Osteocyte (in vitro differentiated cells): ENCODE data around the gene AKIP1. TPM values are rescaled to one million over a fixed set of nuclear protein-coding genes. Genes with fewer than 3 reads are reported as not detected.
A peak's percentile ranks its signal among the peaks of the same experiment; 100 is the strongest.

ENCODE experiments used
- DNase-seq: peaks from one replicate; pipeline ENCODE4 v3.0.0; 2021; ENCODE audit warnings: mixed read lengths; ENCODE audit not compliant: unreplicated experiment; ENCODE audit errors: extremely low spot score
- H3K27ac Mint-ChIP-seq: one replicate; pipeline ENCODE4 v1.8.0; 2021; ENCODE audit warnings: mild to moderate bottlenecking, mixed read lengths; ENCODE audit not compliant: unreplicated experiment
- H3K27me3 Mint-ChIP-seq: one replicate; pipeline ENCODE4 v1.8.0; 2021; ENCODE audit warnings: mixed read lengths; ENCODE audit not compliant: unreplicated experiment
- H3K36me3 Mint-ChIP-seq: one replicate; pipeline ENCODE4 v1.8.0; 2021; ENCODE audit warnings: mixed read lengths; ENCODE audit not compliant: unreplicated experiment
- H3K4me1 Mint-ChIP-seq: one replicate; pipeline ENCODE4 v1.8.0; 2021; ENCODE audit warnings: mixed read lengths; ENCODE audit not compliant: unreplicated experiment
- H3K4me3 Mint-ChIP-seq: one replicate; pipeline ENCODE4 v1.8.0; 2021; ENCODE audit warnings: mild to moderate bottlenecking, moderate library complexity, mixed read lengths; ENCODE audit not compliant: unreplicated experiment
- H3K9me3 Mint-ChIP-seq: one replicate; pipeline ENCODE4 v1.8.0; 2021; ENCODE audit warnings: mixed read lengths; ENCODE audit not compliant: unreplicated experiment
- CTCF ChIP-seq: fragments of 200-600 bp; sonication (generic); IDR thresholded peaks from 2 replicates; pipeline ENCODE4 v1.5.0; 2021; ENCODE audit warnings: antibody characterized with exemption, mild to moderate bottlenecking, moderate library complexity
- total RNA-seq: library from RNA; stranded (reverse); gene quantifications from 2 replicates; pipeline ENCODE4 v1.2.1, GENCODE V29; 2021

Gene AKIP1
- total RNA-seq, 1 donor from 2014 or later: 32.6 TPM

- no peak overlapping the region for H3K4me3 Mint-ChIP-seq
- peaks cover 9% of the 10 kb centered on the region for H3K9me3 Mint-ChIP-seq
- H3K27me3 Mint-ChIP-seq: no peaks in the 10 kb centered on the region
- H3K27ac Mint-ChIP-seq: peak overlapping the region; percentile 75
- H3K36me3 Mint-ChIP-seq: peaks cover 3% of the 10 kb centered on the region
- DNase-seq: no peak
- no peak for TF ChIP-seq CTCF
- H3K4me1 Mint-ChIP-seq: peaks cover 48% of the 10 kb centered on the region
These were observed 5.3 kb upstream of the AKIP1 start for GRCh38 chr11:8905528-8906165.

GRCh38 chr11:8907116-8907515 lies 3.9 kb upstream of the AKIP1 start:
- TF ChIP-seq CTCF: no peak
- Mint-ChIP-seq H3K27me3 (no peaks in the 10 kb centered on the region), H3K4me3 (no peak overlapping the region), H3K4me1 (peaks cover 52% of the 10 kb centered on the region), H3K36me3 (no peaks in the 10 kb centered on the region), H3K27ac (peak overlapping the region; percentile 94), H3K9me3 (peaks cover 5% of the 10 kb centered on the region)
- no peak for DNase-seq

GRCh38 chr11:8908099-8908498 lies 2.9 kb upstream of the AKIP1 start:
- Mint-ChIP-seq H3K27me3 (no peaks in the 10 kb centered on the region), H3K4me1 (peaks cover 58% of the 10 kb centered on the region), H3K27ac (no peak overlapping the region), H3K4me3 (no peak overlapping the region), H3K9me3 (no peaks in the 10 kb centered on the region), H3K36me3 (no peaks in the 10 kb centered on the region)
- TF ChIP-seq CTCF: no peak
- no peak for DNase-seq

GRCh38 chr11:8910649-8911026 lies 351 bp upstream of the AKIP1 start:
- H3K4me1 Mint-ChIP-seq: peaks cover 68% of the 10 kb centered on the region
- no peaks in the 10 kb centered on the region for H3K9me3 Mint-ChIP-seq
- H3K36me3 Mint-ChIP-seq: peaks cover 5% of the 10 kb centered on the region
- H3K27me3 Mint-ChIP-seq: no peaks in the 10 kb centered on the region
- peak overlapping the region; percentile 93 for H3K4me3 Mint-ChIP-seq
- no peak overlapping the region for H3K27ac Mint-ChIP-seq
- TF ChIP-seq CTCF: no peak
- no peak for DNase-seq

GRCh38 chr11:8913961-8914660 lies 3.1 kb downstream of the AKIP1 start:
- Mint-ChIP-seq H3K9me3 (no peaks in the 10 kb centered on the region), H3K36me3 (peaks cover 5% of the 10 kb centered on the region), H3K27me3 (no peaks in the 10 kb centered on the region), H3K4me1 (peaks cover 82% of the 10 kb centered on the region), H3K4me3 (peak overlapping the region; percentile 50), H3K27ac (peak overlapping the region; percentile 84)
- TF ChIP-seq CTCF: peak; percentile 83
- no peak for DNase-seq
